HepG2 (cell line): ENCODE data around the gene GPBP1. TPM values are rescaled to one million over a fixed set of nuclear protein-coding genes. Genes with fewer than 3 reads are reported as not detected.

Experiments used
- ATF1 ChIP-seq: IDR thresholded peaks from 2 replicates; pipeline ENCODE4 v1.6.1; 2016; ENCODE audit warnings: mild to moderate bottlenecking, control low read depth
- E2F2 ChIP-seq: sonication (generic); formaldehyde crosslinking; IDR thresholded peaks from 2 replicates; pipeline ENCODE4 v1.4.0; 2020; ENCODE audit warnings: missing genetic modification reagents, borderline replicate concordance
- NAIF1 ChIP-seq: sonication (generic); formaldehyde crosslinking; IDR thresholded peaks from 2 replicates; pipeline ENCODE4 v1.5.0; 2020; ENCODE audit warnings: mild to moderate bottlenecking, missing genetic modification reagents, borderline replicate concordance
- NCOA2 ChIP-seq: sonication (generic); formaldehyde crosslinking; IDR thresholded peaks from 2 replicates; pipeline ENCODE4 v1.8.0; 2022; ENCODE audit warnings: inconsistent platforms
- NR3C1 ChIP-seq: sonication (generic); formaldehyde crosslinking; IDR thresholded peaks from 2 replicates; pipeline ENCODE4 v1.4.0; 2020; ENCODE audit warnings: missing genetic modification reagents
- SMC3 ChIP-seq: IDR thresholded peaks from 2 replicates; pipeline ENCODE4 v1.6.1; 2011; ENCODE audit warnings: low read length, improper control_type of control experiment
- ZNF33A ChIP-seq: sonication (generic); formaldehyde crosslinking; IDR thresholded peaks from 2 replicates; pipeline ENCODE4 v1.5.1; 2020; ENCODE audit warnings: missing genetic modification reagents, mild to moderate bottlenecking, moderate library complexity, borderline replicate concordance
- polyA plus RNA-seq, 8 experiments: library from polyadenylated mRNA; depleted of rRNA in 3 of 8; stranded (reverse) in 7 of 8; unstranded in 1 of 8; fragments of >200 nt; fragmentation: Illumina TruSeq in 4 of 8; extraction: Trizol in 4 of 8; gene quantifications; 2 replicates each; pipeline versions ENCODE4 v1.2.1 to v1.2.3, GENCODE V29; 2011 to 2016; ENCODE audit warnings: low read depth in 4 of 8, missing spikeins in 1 of 8, mixed read lengths in 1 of 8; ENCODE audit not compliant: insufficient read depth in 1 of 8
- total RNA-seq, 5 experiments: library from RNA; depleted of rRNA; stranded (reverse); fragments of >200 nt; fragmentation: Illumina TruSeq; extraction: Trizol; gene quantifications; 2 replicates each; pipeline ENCODE4 v1.2.3, GENCODE V29; 2016; ENCODE audit warnings: low read depth in 1 of 5
- TF ChIP-seq, protein P1 (sequence below): sonication (generic); formaldehyde crosslinking; IDR thresholded peaks from 2 replicates; pipeline ENCODE4 v1.4.0; 2020; ENCODE audit warnings: missing genetic modification reagents

Gene GPBP1
- total and polyA plus RNA-seq, 2 of the 13 experiments (the other 11 are each of a cell fraction or from before 2014, with no cell fraction given), result 27.1 to 72.2 TPM

DNA sequence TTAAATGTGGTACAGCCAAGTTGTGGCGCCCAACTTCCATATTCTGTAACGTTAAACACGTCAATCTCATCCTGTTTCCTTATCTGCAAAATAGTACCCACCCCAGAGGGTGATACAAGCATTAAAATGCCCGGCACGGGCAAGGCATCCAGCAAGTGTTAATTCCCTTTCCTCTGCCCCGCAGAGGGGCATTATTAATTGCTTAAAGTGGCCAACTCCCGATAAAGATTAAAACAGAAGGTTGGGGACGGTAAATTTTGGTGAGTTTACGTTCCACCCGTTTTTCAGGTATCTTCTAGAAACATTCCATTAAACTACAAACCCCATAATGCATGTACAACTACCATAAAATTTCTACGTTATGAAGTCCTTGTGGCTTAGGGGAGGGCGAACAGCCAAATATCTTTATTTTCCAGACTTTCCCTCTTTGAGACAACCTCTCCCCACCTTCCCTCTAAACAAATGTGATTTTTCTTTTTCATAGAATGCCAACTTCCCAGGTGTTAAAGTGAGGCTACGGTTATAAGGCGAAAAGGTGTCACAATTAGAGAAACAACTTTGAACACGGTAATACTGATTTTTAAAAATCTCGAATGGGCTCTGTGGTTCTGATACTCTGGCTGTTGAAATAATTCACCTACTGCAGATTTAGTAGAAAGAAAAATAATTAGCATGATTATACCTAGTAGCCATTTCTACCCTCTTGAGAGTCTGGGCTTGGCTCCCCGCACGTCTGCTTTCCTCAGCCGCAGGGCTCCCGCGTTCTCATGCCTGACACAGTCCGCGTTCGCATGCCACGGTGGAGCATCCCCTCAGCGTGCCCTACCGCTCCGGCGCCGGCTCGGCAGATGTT, 1.2 kb upstream of the GPBP1 start (continued):
- TF ChIP-seq, protein P1, sequence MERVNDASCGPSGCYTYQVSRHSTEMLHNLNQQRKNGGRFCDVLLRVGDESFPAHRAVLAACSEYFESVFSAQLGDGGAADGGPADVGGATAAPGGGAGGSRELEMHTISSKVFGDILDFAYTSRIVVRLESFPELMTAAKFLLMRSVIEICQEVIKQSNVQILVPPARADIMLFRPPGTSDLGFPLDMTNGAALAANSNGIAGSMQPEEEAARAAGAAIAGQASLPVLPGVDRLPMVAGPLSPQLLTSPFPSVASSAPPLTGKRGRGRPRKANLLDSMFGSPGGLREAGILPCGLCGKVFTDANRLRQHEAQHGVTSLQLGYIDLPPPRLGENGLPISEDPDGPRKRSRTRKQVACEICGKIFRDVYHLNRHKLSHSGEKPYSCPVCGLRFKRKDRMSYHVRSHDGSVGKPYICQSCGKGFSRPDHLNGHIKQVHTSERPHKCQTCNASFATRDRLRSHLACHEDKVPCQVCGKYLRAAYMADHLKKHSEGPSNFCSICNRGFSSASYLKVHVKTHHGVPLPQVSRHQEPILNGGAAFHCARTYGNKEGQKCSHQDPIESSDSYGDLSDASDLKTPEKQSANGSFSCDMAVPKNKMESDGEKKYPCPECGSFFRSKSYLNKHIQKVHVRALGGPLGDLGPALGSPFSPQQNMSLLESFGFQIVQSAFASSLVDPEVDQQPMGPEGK, result no peak
- TF ChIP-seq NR3C1 (CRISPR knock-in tag) (no peak), NAIF1 (CRISPR knock-in tag) (peak; percentile 2; the same call in 1 of the 2 replicates), ATF1 (CRISPR knock-in tag) (no peak), NCOA2 (CRISPR knock-in tag) (no peak), ZNF33A (CRISPR knock-in tag) (no peak), E2F2 (CRISPR knock-in tag) (no peak), SMC3 (no peak)
